ENCODE results near the gene NCF4.

Gene NCF4

DNA sequence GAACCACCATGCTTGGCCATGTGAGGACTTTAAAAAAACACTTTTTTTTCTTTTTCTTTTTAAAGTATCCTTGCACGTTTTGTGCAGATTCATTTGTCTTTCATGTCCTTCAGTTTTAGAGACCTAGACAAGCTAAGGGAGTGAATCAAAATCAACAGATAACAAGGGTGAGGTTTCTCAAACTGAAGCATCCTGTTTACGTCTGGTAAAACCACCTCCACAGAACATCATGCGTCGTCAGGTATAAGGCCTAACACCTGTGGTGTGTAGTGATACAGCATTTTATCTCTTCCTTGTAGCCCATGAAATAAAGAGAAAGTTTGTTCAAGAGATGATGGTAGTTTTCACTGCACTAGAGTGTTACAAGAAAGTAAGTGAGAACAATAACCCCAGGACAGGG, 26.4 kb downstream of the NCF4 start:
- no peaks in the 10 kb centered on the region for H3F3A ChIP-seq (ENCODE audit: insufficient read depth, low read length)
- H4K20me1 ChIP-seq (ENCODE audit: insufficient read depth, low read length): no peaks in the 10 kb centered on the region
- DNase-seq: no peak
- H3K9me2 ChIP-seq (replicated peaks; ENCODE audit: insufficient read depth, low read length): no peaks in the 10 kb centered on the region
- no peaks in the 10 kb centered on the region for H3K4me1 ChIP-seq (ENCODE audit: low read length)
- no peak overlapping the region for H3K27ac ChIP-seq (ENCODE audit: low read length)
- no peak overlapping the region for H3K9ac ChIP-seq (ENCODE audit: low read length)
- no peaks in the 10 kb centered on the region for H3K27me3 ChIP-seq (replicated peaks; ENCODE audit: insufficient read depth, low read length)
- H3K9me3 ChIP-seq (replicated peaks; ENCODE audit: insufficient read depth, low read length): no peaks in the 10 kb centered on the region
- TF ChIP-seq EZH2phosphoT487 (IDR thresholded peaks at IDR 0.05; ENCODE audit: low read length) (no peak), EZH2 (optimal IDR thresholded peaks at IDR 0.05; ENCODE audit: low read depth, low read length) (no peak)
- TF ChIP-seq, protein P1, sequence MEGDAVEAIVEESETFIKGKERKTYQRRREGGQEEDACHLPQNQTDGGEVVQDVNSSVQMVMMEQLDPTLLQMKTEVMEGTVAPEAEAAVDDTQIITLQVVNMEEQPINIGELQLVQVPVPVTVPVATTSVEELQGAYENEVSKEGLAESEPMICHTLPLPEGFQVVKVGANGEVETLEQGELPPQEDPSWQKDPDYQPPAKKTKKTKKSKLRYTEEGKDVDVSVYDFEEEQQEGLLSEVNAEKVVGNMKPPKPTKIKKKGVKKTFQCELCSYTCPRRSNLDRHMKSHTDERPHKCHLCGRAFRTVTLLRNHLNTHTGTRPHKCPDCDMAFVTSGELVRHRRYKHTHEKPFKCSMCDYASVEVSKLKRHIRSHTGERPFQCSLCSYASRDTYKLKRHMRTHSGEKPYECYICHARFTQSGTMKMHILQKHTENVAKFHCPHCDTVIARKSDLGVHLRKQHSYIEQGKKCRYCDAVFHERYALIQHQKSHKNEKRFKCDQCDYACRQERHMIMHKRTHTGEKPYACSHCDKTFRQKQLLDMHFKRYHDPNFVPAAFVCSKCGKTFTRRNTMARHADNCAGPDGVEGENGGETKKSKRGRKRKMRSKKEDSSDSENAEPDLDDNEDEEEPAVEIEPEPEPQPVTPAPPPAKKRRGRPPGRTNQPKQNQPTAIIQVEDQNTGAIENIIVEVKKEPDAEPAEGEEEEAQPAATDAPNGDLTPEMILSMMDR (IDR thresholded peaks at IDR 0.05; ENCODE audit: low read length): no peak
- no peak overlapping the region for H3K4me2 ChIP-seq (ENCODE audit: low read depth, low read length)
- H3K36me3 ChIP-seq (replicated peaks; ENCODE audit: insufficient read depth, low read length): no peaks in the 10 kb centered on the region
- H2AFZ ChIP-seq (ENCODE audit: low read length): no peak overlapping the region
- no peak overlapping the region for H3K4me3 ChIP-seq (ENCODE audit: low read length)
- H3K79me2 ChIP-seq (ENCODE audit: low read length): no peaks in the 10 kb centered on the region

DNA sequence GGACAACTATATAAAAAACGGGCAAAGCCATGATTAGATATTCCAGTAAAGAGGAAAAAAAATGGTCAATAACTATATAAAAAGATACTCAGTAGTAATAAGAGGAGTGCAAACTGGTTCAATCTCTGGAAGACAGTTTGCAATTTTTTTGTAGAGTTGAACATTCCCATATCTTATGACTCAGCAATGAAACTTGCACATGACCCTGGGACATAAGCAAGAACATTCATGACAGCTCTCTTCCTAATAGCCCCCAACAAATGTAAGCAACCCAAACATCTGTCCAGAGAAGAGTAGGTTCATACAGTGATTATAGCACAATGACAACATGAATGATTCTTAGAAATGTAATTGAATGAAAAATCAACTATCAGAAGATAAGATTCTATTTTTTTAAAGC, 30.8 kb downstream of the NCF4 start:
- Histone ChIP-seq H3K4me2 (ENCODE audit: low read depth, low read length) (no peak overlapping the region), H3K9me3 (replicated peaks; ENCODE audit: insufficient read depth, low read length) (no peaks in the 10 kb centered on the region)

DNA sequence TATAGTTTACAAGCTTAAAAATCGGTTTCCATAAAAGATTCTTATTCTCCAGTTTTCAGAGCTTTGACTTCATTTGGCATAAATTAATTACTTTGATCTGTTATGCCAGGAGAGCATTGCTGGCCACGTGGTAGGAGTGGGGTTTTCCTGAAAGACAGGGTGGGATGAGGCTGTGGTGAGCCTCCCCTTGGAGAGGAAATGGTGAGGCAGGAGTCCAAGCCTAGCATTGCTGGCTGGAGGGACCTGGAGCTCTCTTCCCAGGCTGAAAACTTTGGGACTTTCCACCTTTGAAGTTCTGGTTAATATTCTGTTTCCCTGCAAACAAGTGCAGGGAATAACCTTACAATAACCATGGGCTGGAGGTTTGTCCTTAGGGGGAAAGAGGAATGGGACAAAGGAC, 31.5 kb downstream of the NCF4 start:
- H3K9ac ChIP-seq (ENCODE audit: low read length): no peak overlapping the region
- H3K4me1 ChIP-seq (ENCODE audit: low read length): no peaks in the 10 kb centered on the region
- no peaks in the 10 kb centered on the region for H3K27me3 ChIP-seq (replicated peaks; ENCODE audit: insufficient read depth, low read length)
- H3K79me2 ChIP-seq (ENCODE audit: low read length): no peaks in the 10 kb centered on the region
- H2AFZ ChIP-seq (ENCODE audit: low read length): no peak overlapping the region
- no peak overlapping the region for H3K27ac ChIP-seq (ENCODE audit: low read length)
- no peaks in the 10 kb centered on the region for H3F3A ChIP-seq (ENCODE audit: insufficient read depth, low read length)
- H3K4me3 ChIP-seq (ENCODE audit: low read length): no peak overlapping the region
- H4K20me1 ChIP-seq (ENCODE audit: insufficient read depth, low read length): no peaks in the 10 kb centered on the region
- H3K9me2 ChIP-seq (replicated peaks; ENCODE audit: insufficient read depth, low read length): no peaks in the 10 kb centered on the region
- no peaks in the 10 kb centered on the region for H3K36me3 ChIP-seq (replicated peaks; ENCODE audit: insufficient read depth, low read length)
- H3K9me3 ChIP-seq (replicated peaks; ENCODE audit: insufficient read depth, low read length): no peaks in the 10 kb centered on the region
- DNase-seq: no peak
- no peak overlapping the region for H3K4me2 ChIP-seq (ENCODE audit: low read depth, low read length)
- TF ChIP-seq, protein P1 (IDR thresholded peaks at IDR 0.05; ENCODE audit: low read length): no peak
- no peak for TF ChIP-seq EZH2 (optimal IDR thresholded peaks at IDR 0.05; ENCODE audit: low read depth, low read length)
- no peak for TF ChIP-seq EZH2phosphoT487 (IDR thresholded peaks at IDR 0.05; ENCODE audit: low read length)

More for the DNA sequence above, 30.8 kb downstream of the NCF4 start:
- H3K9ac ChIP-seq (ENCODE audit: low read length): no peak overlapping the region
- no peaks in the 10 kb centered on the region for H3K9me2 ChIP-seq (replicated peaks; ENCODE audit: insufficient read depth, low read length)
- H2AFZ ChIP-seq (ENCODE audit: low read length): no peak overlapping the region
- H3K4me1 ChIP-seq (ENCODE audit: low read length): no peaks in the 10 kb centered on the region
- no peaks in the 10 kb centered on the region for H3K36me3 ChIP-seq (replicated peaks; ENCODE audit: insufficient read depth, low read length)
- no peaks in the 10 kb centered on the region for H3F3A ChIP-seq (ENCODE audit: insufficient read depth, low read length)
- no peaks in the 10 kb centered on the region for H3K79me2 ChIP-seq (ENCODE audit: low read length)
- H4K20me1 ChIP-seq (ENCODE audit: insufficient read depth, low read length): no peaks in the 10 kb centered on the region
- no peak overlapping the region for H3K27ac ChIP-seq (ENCODE audit: low read length)
- no peak for DNase-seq
- no peak overlapping the region for H3K4me3 ChIP-seq (ENCODE audit: low read length)
- H3K27me3 ChIP-seq (replicated peaks; ENCODE audit: insufficient read depth, low read length): no peaks in the 10 kb centered on the region
- TF ChIP-seq, protein P1 (IDR thresholded peaks at IDR 0.05; ENCODE audit: low read length): no peak
- TF ChIP-seq EZH2 (optimal IDR thresholded peaks at IDR 0.05; ENCODE audit: low read depth, low read length) (no peak), EZH2phosphoT487 (IDR thresholded peaks at IDR 0.05; ENCODE audit: low read length) (no peak)

Measured in MM.1S (cell line).